Dermis lymphatic vessel endothelial cell (primary cell): Measurements from ENCODE around the gene FGFR1OP2. TPM values are rescaled to one million over a fixed set of nuclear protein-coding genes. Genes with fewer than 3 reads are reported as not detected.

Source experiments
- total RNA-seq: library from RNA; depleted of rRNA; stranded (reverse); fragments of >200 nt; gene quantifications from 2 replicates; pipeline ENCODE4 v1.2.1, GENCODE V29; 2014

The FGFR1OP2 gene
- total RNA-seq = 95.7 and 107 TPM in 2 replicates

GRCh38 chr12:26937863-26938700, at the start of gene FGFR1OP2, which contains the start of gene INTS13:
FGFR1OP2 (plus strand) TSS chr12:26938470; CDS start chr12:26954159, 15,689 bp downstream.
INTS13 (minus strand) TSS chr12:26937981; CDS start chr12:26936803, 1,178 bp downstream.

DNA sequence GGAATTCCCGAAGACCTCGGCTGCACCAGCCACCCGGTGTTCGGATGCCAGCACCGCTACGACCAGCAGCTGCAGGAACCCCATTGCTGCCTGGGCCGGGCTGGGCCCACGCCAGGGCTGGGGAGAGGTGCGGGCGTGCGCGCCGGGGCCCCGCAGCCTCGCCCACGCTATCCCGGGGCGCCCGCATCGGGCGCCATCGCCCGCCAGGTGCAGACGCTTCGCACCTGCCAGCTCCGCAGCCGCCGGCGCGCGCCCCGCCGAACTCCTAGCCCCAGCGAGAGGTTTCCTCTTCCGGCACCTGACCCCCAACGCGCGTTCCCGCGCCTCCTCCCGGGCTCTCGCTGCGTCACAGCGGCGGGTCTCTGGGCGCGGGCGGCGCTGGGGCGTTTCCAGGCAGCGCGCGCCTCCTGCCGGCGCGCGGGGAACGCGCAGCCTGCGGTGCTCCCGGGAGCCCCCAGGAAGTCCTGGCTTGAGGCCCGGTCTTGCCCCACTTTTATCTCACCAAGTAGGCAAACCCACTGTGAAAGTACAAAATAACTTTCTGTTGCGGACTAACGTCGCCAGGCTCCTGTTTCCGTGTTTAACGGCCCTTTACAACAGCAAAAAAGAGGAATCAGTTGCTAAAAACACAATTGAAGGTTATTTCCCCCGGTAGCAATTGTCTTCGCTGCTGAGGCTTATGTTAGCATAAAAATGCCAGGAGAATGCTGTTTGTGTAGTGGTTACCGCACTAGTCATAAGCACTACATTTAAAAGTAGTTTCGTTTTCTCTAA, 76.0 kb downstream of the FGFR1OP2 start, which contains the start of gene TM7SF3:
Gene TM7SF3 (minus strand): TSS at position 300 of the 774 bp plus-strand sequence. CDS start 216 bp downstream, at position 84.

Other genes with a start within 250 kb of the FGFR1OP2 start
- 15.9 and 21.6 TPM in 2 replicates for gene ITPR2, start 105.3 kb upstream of the FGFR1OP2 start, total RNA-seq
- 17.4 and 27.7 TPM in 2 replicates for gene INTS13, start 489 bp upstream of the FGFR1OP2 start, total RNA-seq
- 81.5 and 82.9 TPM in 2 replicates for gene TM7SF3, start 75.9 kb downstream of the FGFR1OP2 start, total RNA-seq
- 52.0 and 56.2 TPM in 2 replicates for gene MED21, start 84.1 kb downstream of the FGFR1OP2 start, total RNA-seq
- gene C12orf71, start 144.1 kb downstream of the FGFR1OP2 start, total RNA-seq = not detected in 2 replicates